ENCODE data around the gene CLSTN2.

CLSTN2 gene

GRCh38 chr3:140097874-140098635, 163.1 kb downstream of the CLSTN2 start:
- no peak for DNase-seq

GRCh38 chr3:140100479-140100878, 165.5 kb downstream of the CLSTN2 start:
- no peak for DNase-seq

- no peak for DNase-seq
These were observed 168.2 kb downstream of the CLSTN2 start for GRCh38 chr3:140103166-140103565.

- no peak for DNase-seq
These were observed 169.1 kb downstream of the CLSTN2 start for GRCh38 chr3:140103986-140104645.

GRCh38 chr3:140113996-140114788, 179.2 kb downstream of the CLSTN2 start:
- no peak for DNase-seq

- no peak for DNase-seq
These were observed 179.8 kb downstream of the CLSTN2 start for GRCh38 chr3:140114789-140115080.

GRCh38 chr3:140117096-140117526, 182.1 kb downstream of the CLSTN2 start:
- DNase-seq: no peak

GRCh38 chr3:140122183-140122582, 187.2 kb downstream of the CLSTN2 start:
- DNase-seq: no peak

GRCh38 chr3:140128217-140128616, 193.2 kb downstream of the CLSTN2 start:
- no peak for DNase-seq

GRCh38 chr3:140128631-140129030, 193.6 kb downstream of the CLSTN2 start:
- DNase-seq: peak; percentile 22

GRCh38 chr3:140129768-140130284, 194.8 kb downstream of the CLSTN2 start:
- DNase-seq: no peak

GRCh38 chr3:140131895-140132294, 196.9 kb downstream of the CLSTN2 start:
- no peak for DNase-seq

- no peak for DNase-seq
These were observed 199.4 kb downstream of the CLSTN2 start for GRCh38 chr3:140134231-140134965.

GRCh38 chr3:140135461-140135860, 200.5 kb downstream of the CLSTN2 start:
- no peak for DNase-seq

- no peak for DNase-seq
These were observed 208.5 kb downstream of the CLSTN2 start for GRCh38 chr3:140143367-140144069.

GRCh38 chr3:140145528-140145927, 210.5 kb downstream of the CLSTN2 start:
- DNase-seq: no peak

- no peak for DNase-seq
These were observed 211.7 kb downstream of the CLSTN2 start for GRCh38 chr3:140146668-140147067.

- DNase-seq: no peak
These were observed 213.0 kb downstream of the CLSTN2 start for GRCh38 chr3:140147965-140148490.

- no peak for DNase-seq
These were observed 213.9 kb downstream of the CLSTN2 start for GRCh38 chr3:140148824-140149390.

GRCh38 chr3:140151321-140151720, 216.3 kb downstream of the CLSTN2 start:
- DNase-seq: no peak

- no peak for DNase-seq
These were observed 218.1 kb downstream of the CLSTN2 start for GRCh38 chr3:140152851-140153639.
